Erythroblast (primary cell): Measurements from ENCODE around the gene EP400.

Experiments used
- GATA1 ChIP-seq: IDR thresholded peaks from 2 replicates; pipeline ENCODE4 v1.6.1; 2011; ENCODE audit warnings: low read depth, mild to moderate bottlenecking, control low read depth, low read length, moderate library complexity
- POLR2A ChIP-seq: IDR thresholded peaks from 2 replicates; pipeline ENCODE4 v1.6.1; 2011; ENCODE audit warnings: mild to moderate bottlenecking, low read length

DNA sequence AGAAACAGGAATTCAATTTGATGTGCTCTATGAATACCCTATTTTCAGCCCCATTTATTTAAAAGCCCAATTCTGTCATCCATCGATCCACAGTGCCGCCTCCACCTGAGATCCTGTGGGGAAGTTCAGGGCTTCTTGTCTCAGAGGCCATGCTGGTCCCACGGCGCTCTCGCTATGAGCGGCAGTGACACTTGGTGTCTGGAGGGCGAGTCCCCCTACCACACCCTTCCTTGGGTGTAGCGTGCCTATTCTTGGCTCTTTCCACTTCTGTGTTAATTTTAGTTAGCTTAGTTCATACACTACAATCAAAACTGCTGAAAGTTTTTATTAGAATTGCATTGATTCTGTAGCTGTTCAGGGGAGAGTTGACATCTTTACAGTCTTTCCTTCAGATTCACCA lies 120.6 kb downstream of the EP400 start:
- TF ChIP-seq POLR2A (no peak), GATA1 (no peak)
